Measurements from ENCODE around the gene PACSIN2.

- TF ChIP-seq, protein P1, sequence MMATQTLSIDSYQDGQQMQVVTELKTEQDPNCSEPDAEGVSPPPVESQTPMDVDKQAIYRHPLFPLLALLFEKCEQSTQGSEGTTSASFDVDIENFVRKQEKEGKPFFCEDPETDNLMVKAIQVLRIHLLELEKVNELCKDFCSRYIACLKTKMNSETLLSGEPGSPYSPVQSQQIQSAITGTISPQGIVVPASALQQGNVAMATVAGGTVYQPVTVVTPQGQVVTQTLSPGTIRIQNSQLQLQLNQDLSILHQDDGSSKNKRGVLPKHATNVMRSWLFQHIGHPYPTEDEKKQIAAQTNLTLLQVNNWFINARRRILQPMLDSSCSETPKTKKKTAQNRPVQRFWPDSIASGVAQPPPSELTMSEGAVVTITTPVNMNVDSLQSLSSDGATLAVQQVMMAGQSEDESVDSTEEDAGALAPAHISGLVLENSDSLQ (IDR thresholded peaks at IDR 0.05), result no peak
- TF ChIP-seq BHLHE40 (IDR thresholded peaks at IDR 0.05; ENCODE audit: borderline replicate concordance) (no peak), ELF4 (IDR thresholded peaks at IDR 0.05) (no peak), FOXM1 (IDR thresholded peaks at IDR 0.05; ENCODE audit: borderline replicate concordance) (no peak), SP1 (IDR thresholded peaks at IDR 0.05) (no peak), SUZ12 (IDR thresholded peaks at IDR 0.05) (no peak), FOXA1 (IDR thresholded peaks at IDR 0.05) (no peak), ZNF384 (IDR thresholded peaks at IDR 0.05) (no peak), L3MBTL2 (conservative IDR thresholded peaks at IDR 0.05) (no peak), CTBP1 (IDR thresholded peaks at IDR 0.05; ENCODE audit: borderline replicate concordance) (no peak)
Observed at GRCh38 chr22:42848941-42849550, 165.9 kb downstream of the PACSIN2 start.

Measured in HEK293T (cell line).